ENCODE measurements around the gene CTNNA3. TPM values are rescaled to one million over a fixed set of nuclear protein-coding genes. Genes with fewer than 3 reads are reported as not detected.

CTNNA3 gene
- polyA plus RNA-seq, 4 donors = 1.0 to 3.9 (median 2.9) TPM

- DNase-seq (ENCODE audit: low read depth in 4 of 4, low spot score in 3 of 4) = no peak
Measured at GRCh38 chr10:66981361-66982052, 714.5 kb downstream of the CTNNA3 start.

DNA sequence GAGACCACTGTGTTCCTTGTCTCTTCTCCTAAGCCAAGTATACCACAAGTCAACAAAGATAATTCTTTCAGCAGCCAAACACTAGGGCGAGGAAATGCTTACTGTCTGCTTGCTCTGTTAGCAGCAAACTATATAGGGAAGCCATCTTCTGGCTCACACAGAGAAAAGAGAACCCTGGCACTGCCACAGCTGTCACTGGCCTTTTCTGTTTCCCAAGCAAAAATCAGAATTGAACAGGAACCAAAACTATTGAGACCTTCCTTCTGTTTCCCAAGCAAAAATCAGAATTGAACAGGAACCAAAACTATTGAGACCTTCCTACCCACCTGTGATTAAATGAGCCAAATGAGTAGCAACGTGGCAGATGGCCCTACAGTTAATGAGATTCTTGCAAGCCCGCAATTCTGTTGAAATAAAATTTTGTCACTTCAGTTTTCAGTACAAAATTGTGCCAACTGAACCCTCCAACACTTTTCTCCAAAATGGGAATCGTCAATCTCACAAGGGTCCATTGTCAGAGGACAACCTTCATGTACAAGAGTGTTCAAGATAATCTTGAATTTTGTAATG, 715.7 kb downstream of the CTNNA3 start:
- DNase-seq (ENCODE audit: low read depth in 4 of 4, low spot score in 3 of 4) = no peak

DNA sequence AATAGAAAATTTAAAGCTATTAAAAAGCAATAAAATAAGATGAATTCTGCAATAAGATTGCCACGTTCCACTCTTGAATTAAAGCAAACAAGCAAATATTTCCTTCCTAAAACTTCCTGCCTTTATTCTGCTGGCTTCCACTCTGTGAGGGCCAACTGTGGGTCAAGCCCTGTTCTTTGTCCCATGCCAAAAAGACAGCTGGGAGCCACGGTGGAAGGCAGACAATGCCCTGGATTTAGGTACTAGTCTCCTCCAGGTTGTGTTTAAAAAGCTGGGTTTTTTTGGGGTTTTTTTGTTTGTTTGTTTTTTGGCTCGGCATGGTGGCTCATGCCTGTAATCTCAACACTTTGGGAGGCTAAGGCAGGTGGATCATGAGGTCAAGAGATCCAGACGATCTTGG, 731.0 kb downstream of the CTNNA3 start:
- DNase-seq (ENCODE audit: low read depth in 4 of 4, low spot score in 3 of 4) = no peak

DNA sequence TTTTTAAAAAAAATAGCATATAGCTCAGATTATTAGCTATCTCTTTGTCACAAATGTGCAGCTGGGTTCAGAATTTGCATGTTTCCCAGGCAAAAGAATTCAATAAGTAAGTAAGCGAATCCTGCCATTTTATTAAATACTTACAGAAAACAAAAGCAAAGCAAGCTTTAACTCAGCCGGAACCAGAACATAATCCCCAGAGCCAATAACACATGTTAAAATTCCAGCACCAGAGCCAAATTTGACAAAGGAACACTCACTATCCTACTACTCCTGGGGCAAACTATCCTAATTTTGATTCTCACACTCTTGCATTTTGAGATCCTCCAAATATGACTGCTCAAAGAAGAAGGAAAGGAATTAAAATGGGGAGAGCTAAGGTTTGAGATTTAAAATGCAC, 737.5 kb downstream of the CTNNA3 start:
- DNase-seq (ENCODE audit: low read depth in 4 of 4, low spot score in 3 of 4) = no peak

DNA sequence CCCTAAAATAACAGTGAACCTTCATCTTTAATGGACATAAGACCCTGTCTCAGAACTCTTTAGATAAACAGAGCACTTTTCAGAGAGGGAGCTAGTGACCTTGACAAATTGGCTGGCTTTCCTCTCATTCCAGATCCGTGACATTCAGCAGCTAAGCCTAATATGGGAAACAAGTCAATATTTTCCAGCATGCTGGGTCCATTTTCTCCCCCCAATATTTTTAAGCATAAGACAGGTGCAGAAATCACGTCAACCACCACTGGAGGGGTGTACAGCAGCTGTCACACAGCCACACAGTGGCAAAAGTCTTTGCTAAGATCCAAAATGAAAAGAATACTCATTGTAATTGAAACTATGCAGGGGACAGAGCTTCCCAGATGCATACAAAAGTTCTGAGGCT, 744.1 kb downstream of the CTNNA3 start:
- DNase-seq (ENCODE audit: low read depth in 4 of 4, low spot score in 3 of 4) = no peak

DNA sequence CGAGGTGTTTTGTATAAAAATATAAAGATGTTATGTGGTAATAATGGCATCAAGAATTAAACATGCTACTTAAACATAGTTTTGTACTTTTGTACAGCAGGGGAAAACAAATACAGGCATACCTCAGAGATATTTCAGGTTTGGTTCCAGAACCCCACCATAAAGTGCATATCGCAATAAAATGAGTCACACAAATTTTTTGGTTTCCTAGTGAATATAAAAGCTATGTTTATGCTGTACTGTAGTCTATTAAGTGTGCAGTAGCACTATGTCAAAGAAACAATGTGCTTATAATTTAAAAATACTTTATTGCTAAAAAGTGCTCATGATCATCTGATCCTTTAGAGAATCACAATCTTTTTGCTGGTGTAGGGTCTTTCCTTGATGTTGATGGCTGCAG, 752.4 kb downstream of the CTNNA3 start:
- no peak for DNase-seq (ENCODE audit: low read depth in 4 of 4, low spot score in 3 of 4)

DNA sequence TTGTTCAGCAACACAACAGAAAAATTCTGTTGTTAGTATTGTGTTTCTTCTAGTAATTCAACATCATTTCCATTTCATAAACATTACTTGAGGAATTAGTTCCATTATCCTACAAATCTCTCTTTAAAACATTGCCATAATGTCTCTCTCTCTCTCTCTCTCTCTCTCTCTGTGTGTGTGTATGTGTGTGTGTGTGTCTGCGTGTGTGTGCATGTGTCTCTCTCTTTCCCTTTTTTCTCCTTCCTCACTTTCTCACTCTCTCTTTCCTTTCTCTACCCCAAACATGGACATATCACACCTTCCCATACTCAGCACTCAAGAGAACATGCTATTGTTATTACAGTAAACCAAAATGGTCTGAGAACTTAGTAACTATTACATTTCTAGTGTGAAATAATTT, 753.6 kb downstream of the CTNNA3 start:
- no peak for DNase-seq (ENCODE audit: low read depth in 4 of 4, low spot score in 3 of 4)

- no peak for DNase-seq (ENCODE audit: low read depth in 4 of 4, low spot score in 3 of 4)
Measured at GRCh38 chr10:66941491-66941890, 754.5 kb downstream of the CTNNA3 start.

DNA sequence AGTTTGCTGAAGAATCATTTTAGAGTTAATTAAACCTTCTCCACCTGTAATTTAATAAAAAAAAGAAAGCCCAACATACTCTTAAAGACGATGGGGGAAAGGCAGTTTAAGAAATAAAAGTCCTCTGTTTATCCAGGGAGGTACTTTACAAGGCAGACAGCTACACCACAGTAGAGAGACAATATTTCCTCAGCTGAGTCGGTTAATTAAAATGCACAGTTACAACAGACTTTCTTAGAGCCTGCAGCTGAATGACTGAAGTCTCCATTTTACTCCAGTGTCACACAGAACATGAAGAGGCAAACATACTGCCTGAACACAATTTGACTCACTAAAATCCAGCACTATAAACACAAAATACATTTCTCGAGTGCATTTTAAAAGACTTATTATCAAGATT, 755.0 kb downstream of the CTNNA3 start:
- DNase-seq (ENCODE audit: low read depth in 4 of 4, low spot score in 3 of 4) = no peak

DNA sequence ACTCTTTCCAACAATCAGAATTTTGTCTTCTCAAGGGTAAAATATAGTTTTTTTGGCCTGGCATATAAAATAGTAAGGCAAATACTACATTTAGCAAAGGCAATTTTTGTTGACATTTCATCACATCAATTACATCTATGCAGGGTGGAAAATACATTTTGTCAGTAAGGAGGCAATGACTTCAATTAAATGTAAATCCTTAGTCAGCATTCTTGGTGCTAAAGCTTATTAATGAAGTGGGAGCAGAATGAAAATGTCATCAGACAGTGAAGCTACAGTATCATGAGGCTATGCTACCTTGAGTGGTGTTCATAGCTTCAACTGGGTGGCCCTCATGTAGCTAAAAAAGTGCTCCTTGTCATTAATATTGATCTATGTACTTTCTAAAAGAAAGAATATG, 761.3 kb downstream of the CTNNA3 start:
- DNase-seq (ENCODE audit: low read depth in 4 of 4, low spot score in 3 of 4) = no peak

DNA sequence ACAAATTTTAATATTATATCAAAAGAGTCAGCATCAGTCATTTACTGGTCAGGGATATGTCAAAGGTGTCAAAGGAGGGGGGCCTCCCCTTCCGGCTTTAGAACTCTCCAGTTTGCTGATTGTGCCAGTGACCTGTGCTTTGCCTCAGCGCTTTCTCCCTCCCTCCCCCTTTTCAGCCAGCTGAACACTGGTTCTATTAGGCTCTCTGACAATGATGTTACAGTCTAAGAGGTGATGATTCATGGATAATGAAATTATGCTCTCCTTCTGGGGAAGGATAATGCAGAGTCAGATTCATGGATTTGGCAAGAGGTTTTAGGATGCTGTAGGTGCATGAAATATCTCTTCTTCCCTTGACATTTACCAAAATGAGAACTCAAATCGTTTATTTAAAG, 764.0 kb downstream of the CTNNA3 start:
- no peak for DNase-seq (ENCODE audit: low read depth in 4 of 4, low spot score in 3 of 4)

DNA sequence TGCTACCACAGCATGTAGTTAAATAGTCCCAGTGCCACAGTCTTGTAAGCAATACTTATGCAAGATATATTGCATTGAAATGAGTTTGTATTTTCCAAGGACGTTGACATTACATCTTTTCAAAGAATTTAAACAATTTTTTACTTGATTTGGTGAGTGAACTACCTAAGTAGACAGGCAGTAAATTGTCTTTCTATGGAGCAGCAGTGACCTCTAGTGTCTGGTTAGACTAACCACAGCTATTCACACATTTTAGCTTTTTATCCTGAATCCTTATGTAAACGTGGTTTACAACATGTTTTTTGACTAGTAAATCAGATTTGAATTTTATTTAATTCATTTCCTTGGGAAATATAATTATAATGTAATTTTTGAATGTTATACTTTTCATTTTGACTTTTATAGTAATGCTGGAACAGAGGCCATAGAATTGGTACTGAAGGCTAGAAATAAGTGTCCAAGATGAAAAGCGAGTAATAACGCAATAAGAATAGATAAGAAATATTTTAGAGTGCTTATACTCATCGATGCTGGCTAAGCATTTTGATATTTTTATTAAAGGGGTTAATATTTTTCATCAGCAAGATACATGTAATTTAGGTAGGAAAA, 764.6 kb downstream of the CTNNA3 start:
- peak in 1 of 4 donors; percentile 41 for DNase-seq (ENCODE audit: low read depth in 4 of 4, low spot score in 3 of 4)

GRCh38 chr10:66929375-66929774, 766.6 kb downstream of the CTNNA3 start:
- DNase-seq (ENCODE audit: low read depth in 4 of 4, low spot score in 3 of 4) = no peak

DNA sequence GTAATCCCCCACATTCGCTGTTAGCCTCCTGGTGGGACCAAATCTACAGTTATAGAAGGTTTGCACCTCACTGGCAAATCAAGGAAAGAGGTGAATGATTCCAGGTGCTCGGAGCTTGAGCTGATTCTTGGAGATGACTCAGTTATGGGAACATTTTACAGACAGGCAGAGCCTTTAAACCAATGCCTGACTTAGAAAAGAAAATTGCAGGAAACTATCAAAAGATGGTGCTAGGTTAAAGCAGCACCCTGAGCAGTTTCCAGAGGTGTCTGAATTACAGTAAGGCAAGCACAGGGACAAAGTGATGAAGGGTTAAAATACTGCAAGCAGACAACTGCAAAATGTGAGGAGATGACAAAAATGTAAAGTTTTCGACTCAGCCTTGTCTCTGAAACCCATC, 767.2 kb downstream of the CTNNA3 start:
- DNase-seq (ENCODE audit: low read depth in 4 of 4, low spot score in 3 of 4) = no peak

- DNase-seq (ENCODE audit: low read depth in 4 of 4, low spot score in 3 of 4) = no peak
Measured at GRCh38 chr10:66927971-66928770, 767.8 kb downstream of the CTNNA3 start.

DNA sequence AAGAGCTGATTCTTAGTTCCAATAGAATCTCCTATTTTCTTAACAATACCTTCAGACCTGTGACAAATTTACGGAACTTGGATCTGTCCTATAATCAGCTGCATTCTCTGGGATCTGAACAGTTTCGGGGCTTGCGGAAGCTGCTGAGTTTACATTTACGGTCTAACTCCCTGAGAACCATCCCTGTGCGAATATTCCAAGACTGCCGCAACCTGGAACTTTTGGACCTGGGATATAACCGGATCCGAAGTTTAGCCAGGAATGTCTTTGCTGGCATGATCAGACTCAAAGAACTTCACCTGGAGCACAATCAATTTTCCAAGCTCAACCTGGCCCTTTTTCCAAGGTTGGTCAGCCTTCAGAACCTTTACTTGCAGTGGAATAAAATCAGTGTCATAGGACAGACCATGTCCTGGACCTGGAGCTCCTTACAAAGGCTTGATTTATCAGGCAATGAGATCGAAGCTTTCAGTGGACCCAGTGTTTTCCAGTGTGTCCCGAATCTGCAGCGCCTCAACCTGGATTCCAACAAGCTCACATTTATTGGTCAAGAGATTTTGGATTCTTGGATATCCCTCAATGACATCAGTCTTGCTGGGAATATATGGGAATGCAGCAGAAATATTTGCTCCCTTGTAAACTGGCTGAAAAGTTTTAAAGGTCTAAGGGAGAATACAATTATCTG, 768.6 kb downstream of the CTNNA3 start:
- no peak for DNase-seq (ENCODE audit: low read depth in 4 of 4, low spot score in 3 of 4)

- DNase-seq (ENCODE audit: low read depth in 4 of 4, low spot score in 3 of 4) = no peak
Measured at GRCh38 chr10:66926841-66927240, 769.2 kb downstream of the CTNNA3 start.

GRCh38 chr10:66925896-66926715, 769.9 kb downstream of the CTNNA3 start, which contains the start of gene LRRTM3:
Gene LRRTM3, plus strand, starts transcription at chr10:66926036.
- peak in 3 of 4 donors; percentile 44 to 70 (median 63) for DNase-seq (ENCODE audit: low read depth in 4 of 4, low spot score in 3 of 4)

DNA sequence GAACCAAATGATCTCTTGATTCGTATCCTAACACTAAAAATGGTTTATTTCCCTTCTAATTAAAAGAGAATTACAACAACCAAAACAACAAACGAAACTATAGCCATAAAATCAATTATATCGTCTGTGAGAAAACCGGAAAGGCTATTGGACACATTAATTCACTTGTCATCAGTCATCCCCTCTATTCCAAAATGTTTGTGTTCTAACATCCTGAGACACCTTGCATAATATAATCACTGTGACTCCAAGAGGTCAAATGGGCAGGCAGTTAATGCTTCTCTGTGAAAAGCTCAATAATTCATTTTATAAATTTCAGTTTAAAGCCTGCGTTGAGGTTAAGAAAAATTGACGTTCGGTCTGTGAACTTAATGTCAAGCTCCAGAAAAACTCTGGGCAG, 770.6 kb downstream of the CTNNA3 start:
- DNase-seq (ENCODE audit: low read depth in 4 of 4, low spot score in 3 of 4) = no peak
